ENCODE measurements around the gene ALAS2. TPM values are rescaled to one million over a fixed set of nuclear protein-coding genes. Genes with fewer than 3 reads are reported as not detected.
A peak's percentile ranks its signal among the peaks of the same experiment; 100 is the strongest.

ALAS2 gene
- total and polyA plus RNA-seq, 2 donors from 2014 or later, result 0.79 TPM; not detected in 1

GRCh38 chrX:55039471-55039870, 8.7 kb upstream of the ALAS2 start:
- H3K9me3 ChIP-seq (ENCODE audit: control insufficient read depth in 2 of 3, insufficient read depth in 1 of 3, low read length in 3 of 3), result no peaks in the 10 kb centered on the region
- DNase-seq (no peak), FAIRE-seq (no peak)
- H3K4me3 ChIP-seq (ENCODE audit: low read length in 3 of 3), result no peak overlapping the region
- TF ChIP-seq CTCF (IDR thresholded peaks at IDR 0.05; ENCODE audit: borderline replicate concordance, extremely low read depth, insufficient read depth), result no peak
- H3K4me1 ChIP-seq (ENCODE audit: control insufficient read depth in 2 of 3, insufficient read depth in 2 of 3, low read depth in 1 of 3, low read length in 3 of 3), result no peaks in the 10 kb centered on the region
- no peak overlapping the region for H3K27ac ChIP-seq (ENCODE audit: low read depth in 2 of 2, low read length in 2 of 2)
- intact Hi-C loops (cut with DNase I), result no loop called here
- no peak overlapping the region for H3K9ac ChIP-seq (ENCODE audit: low read length in 3 of 3)
- no peaks in the 10 kb centered on the region for H3K27me3 ChIP-seq (ENCODE audit: control insufficient read depth, insufficient read depth, low read length)
- H3K36me3 ChIP-seq (ENCODE audit: control insufficient read depth in 2 of 3, insufficient read depth in 3 of 3, low read length in 3 of 3), result no peaks in the 10 kb centered on the region

- H3K27ac ChIP-seq (ENCODE audit: low read depth in 2 of 2, low read length in 2 of 2), result no peak overlapping the region
- H3K27me3 ChIP-seq (ENCODE audit: control insufficient read depth, insufficient read depth, low read length), result no peaks in the 10 kb centered on the region
- H3K4me1 ChIP-seq (ENCODE audit: control insufficient read depth in 2 of 3, insufficient read depth in 2 of 3, low read depth in 1 of 3, low read length in 3 of 3), result no peaks in the 10 kb centered on the region
- intact Hi-C loops (cut with DNase I), result no loop called here
- H3K36me3 ChIP-seq (ENCODE audit: control insufficient read depth in 2 of 3, insufficient read depth in 3 of 3, low read length in 3 of 3), result no peaks in the 10 kb centered on the region
- TF ChIP-seq CTCF (IDR thresholded peaks at IDR 0.05; ENCODE audit: borderline replicate concordance, extremely low read depth, insufficient read depth), result no peak
- no peak overlapping the region for H3K4me3 ChIP-seq (ENCODE audit: low read length in 3 of 3)
- DNase-seq (peak in 1 of 5 donors; percentile 22), FAIRE-seq (peak; percentile 83)
- no peak overlapping the region for H3K9ac ChIP-seq (ENCODE audit: low read length in 3 of 3)
- no peaks in the 10 kb centered on the region for H3K9me3 ChIP-seq (ENCODE audit: control insufficient read depth in 2 of 3, insufficient read depth in 1 of 3, low read length in 3 of 3)
Observed at GRCh38 chrX:55033429-55033828, 2.7 kb upstream of the ALAS2 start.

GRCh38 chrX:55029291-55029690, 1.5 kb downstream of the ALAS2 start:
- intact Hi-C loops (cut with DNase I), result no loop called here
- H3K27me3 ChIP-seq (ENCODE audit: control insufficient read depth, insufficient read depth, low read length), result no peaks in the 10 kb centered on the region

More at GRCh38 chrX:55029291-55029690, 1.5 kb downstream of the ALAS2 start:
- H3K36me3 ChIP-seq (ENCODE audit: control insufficient read depth in 2 of 3, insufficient read depth in 3 of 3, low read length in 3 of 3), result no peaks in the 10 kb centered on the region
- no peak for TF ChIP-seq CTCF (IDR thresholded peaks at IDR 0.05; ENCODE audit: borderline replicate concordance, extremely low read depth, insufficient read depth)
- FAIRE-seq, result no peak
- H3K4me1 ChIP-seq (ENCODE audit: control insufficient read depth in 2 of 3, insufficient read depth in 2 of 3, low read depth in 1 of 3, low read length in 3 of 3), result no peaks in the 10 kb centered on the region
- H3K4me3 ChIP-seq (ENCODE audit: low read length in 3 of 3), result no peak overlapping the region
- H3K27ac ChIP-seq (ENCODE audit: low read depth in 2 of 2, low read length in 2 of 2), result no peak overlapping the region
- no peaks in the 10 kb centered on the region for H3K9me3 ChIP-seq (ENCODE audit: control insufficient read depth in 2 of 3, insufficient read depth in 1 of 3, low read length in 3 of 3)
- no peak for DNase-seq
- no peak overlapping the region for H3K9ac ChIP-seq (ENCODE audit: low read length in 3 of 3)
